DOHH2 (cell line): Measurements from ENCODE around the gene COA8.

ENCODE experiments used
- EZH2phosphoT487 ChIP-seq: fragments of 200-600 bp; sonication (generic); IDR thresholded peaks from 2 replicates; pipeline ENCODE4 v1.6.1; 2017; ENCODE audit warnings: borderline replicate concordance, mild to moderate bottlenecking, antibody characterized with exemption, low read length, moderate library complexity, mixed read lengths
- TF ChIP-seq, protein P1 (sequence below): fragments of 200-600 bp; sonication (generic); IDR thresholded peaks from one replicate; pipeline ENCODE4 v1.5.1; 2014; ENCODE audit warnings: antibody characterized with exemption, mild to moderate bottlenecking, low read depth, low read length; ENCODE audit not compliant: poor library complexity, severe bottlenecking

GRCh38 chr14:103545219-103545914 is 17.4 kb upstream of the COA8 start:
- TF ChIP-seq, protein P1, sequence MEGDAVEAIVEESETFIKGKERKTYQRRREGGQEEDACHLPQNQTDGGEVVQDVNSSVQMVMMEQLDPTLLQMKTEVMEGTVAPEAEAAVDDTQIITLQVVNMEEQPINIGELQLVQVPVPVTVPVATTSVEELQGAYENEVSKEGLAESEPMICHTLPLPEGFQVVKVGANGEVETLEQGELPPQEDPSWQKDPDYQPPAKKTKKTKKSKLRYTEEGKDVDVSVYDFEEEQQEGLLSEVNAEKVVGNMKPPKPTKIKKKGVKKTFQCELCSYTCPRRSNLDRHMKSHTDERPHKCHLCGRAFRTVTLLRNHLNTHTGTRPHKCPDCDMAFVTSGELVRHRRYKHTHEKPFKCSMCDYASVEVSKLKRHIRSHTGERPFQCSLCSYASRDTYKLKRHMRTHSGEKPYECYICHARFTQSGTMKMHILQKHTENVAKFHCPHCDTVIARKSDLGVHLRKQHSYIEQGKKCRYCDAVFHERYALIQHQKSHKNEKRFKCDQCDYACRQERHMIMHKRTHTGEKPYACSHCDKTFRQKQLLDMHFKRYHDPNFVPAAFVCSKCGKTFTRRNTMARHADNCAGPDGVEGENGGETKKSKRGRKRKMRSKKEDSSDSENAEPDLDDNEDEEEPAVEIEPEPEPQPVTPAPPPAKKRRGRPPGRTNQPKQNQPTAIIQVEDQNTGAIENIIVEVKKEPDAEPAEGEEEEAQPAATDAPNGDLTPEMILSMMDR = no peak
- TF ChIP-seq EZH2phosphoT487 = no peak
